Stomach smooth muscle (tissue), 2 donors: ENCODE results near the gene GDPD4.

Source experiments
- H3K27ac ChIP-seq: one replicate; pipeline ENCODE4 v1.7.0; 2013; ENCODE audit warnings: mild to moderate bottlenecking, low read length, inconsistent platforms
- H3K27me3 ChIP-seq, 2 donors: one replicate each; pipeline ENCODE4 v1.7.0; 2013; ENCODE audit warnings: low read length in 2 of 2; ENCODE audit not compliant: insufficient read depth in 2 of 2, control insufficient read depth in 1 of 2
- H3K36me3 ChIP-seq, 2 donors: one replicate each; pipeline ENCODE4 v1.7.0; 2013; ENCODE audit warnings: low read length in 2 of 2; ENCODE audit not compliant: control insufficient read depth in 2 of 2, insufficient read depth in 2 of 2
- H3K4me1 ChIP-seq: one replicate; pipeline ENCODE4 v1.7.0; 2013; ENCODE audit warnings: low read length; ENCODE audit not compliant: control insufficient read depth, insufficient read depth
- H3K4me3 ChIP-seq, 2 donors: one replicate each; pipeline ENCODE4 v1.7.0; 2013; ENCODE audit warnings: low read length in 2 of 2
- H3K9ac ChIP-seq, 2 donors: one replicate each; pipeline ENCODE4 v1.7.0; 2013; ENCODE audit warnings: low read length in 2 of 2, mild to moderate bottlenecking in 1 of 2
- H3K9me3 ChIP-seq, 2 donors: one replicate each; pipeline ENCODE4 v1.7.0; 2013; ENCODE audit warnings: low read length in 2 of 2; ENCODE audit not compliant: control insufficient read depth in 2 of 2
- donor health status: healthy.
- donor health status: Pancreatic carcinoma.

GDPD4 gene

DNA sequence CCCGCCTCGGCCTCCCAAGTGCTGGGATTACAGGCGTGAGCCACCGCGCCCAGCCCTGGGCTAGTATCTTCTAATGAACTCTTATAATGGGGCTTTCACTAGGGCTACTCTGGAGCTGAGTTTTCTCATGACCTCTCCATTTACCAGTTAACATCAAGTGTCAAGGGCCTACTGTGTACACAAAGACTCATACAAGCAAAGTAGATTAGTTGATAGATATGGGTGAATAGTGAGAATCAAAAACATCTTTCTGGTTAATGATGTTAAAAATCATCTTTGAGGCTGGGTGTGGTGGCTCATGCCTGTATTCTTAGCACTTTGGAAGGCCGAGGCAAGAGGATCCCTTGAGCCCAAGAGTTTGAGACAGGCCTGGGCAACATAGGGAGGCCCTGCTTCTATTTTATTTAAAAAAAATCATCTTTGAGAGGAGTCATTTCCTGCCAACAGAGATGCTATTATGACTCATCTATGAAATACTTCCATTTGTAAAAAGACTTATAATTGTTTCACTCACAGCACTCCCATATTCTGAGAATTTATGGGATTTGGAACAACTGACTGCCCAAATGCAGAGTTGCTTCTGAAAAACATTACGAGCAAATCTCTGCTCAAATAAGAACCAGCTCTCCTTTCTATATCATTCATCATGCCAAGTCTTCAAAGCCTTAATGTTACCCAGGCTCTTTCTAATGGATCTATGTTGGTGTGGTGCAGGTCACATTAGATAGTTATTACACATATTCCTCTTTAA lies 57.0 kb downstream of the GDPD4 start:
- Histone ChIP-seq H3K27ac (no peak overlapping the region), H3K4me1 (no peaks in the 10 kb centered on the region), H3K4me3 (no peak overlapping the region), H3K9me3 (peaks cover 0 to 3% of the 10 kb centered on the region in 2 donors), H3K36me3 (no peaks in the 10 kb centered on the region), H3K27me3 (no peaks in the 10 kb centered on the region), H3K9ac (no peak overlapping the region)

DNA sequence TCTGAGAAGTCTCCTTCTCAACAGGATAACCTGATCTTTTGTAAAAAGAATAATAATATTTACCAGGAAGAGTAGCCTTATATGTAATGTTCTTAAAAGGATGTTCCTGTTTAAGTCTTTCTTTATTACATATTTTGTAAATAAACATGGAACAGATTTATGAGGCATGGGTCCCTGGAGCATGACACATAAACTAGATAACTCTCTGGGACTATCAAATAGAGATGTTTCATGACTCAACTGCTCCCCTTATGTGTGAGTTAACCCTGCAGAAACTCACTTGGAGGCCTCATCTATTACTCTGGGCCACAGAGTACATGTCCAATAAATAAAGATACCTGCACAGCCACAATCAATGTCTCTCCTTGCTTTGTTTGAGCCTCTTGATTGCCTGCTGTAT lies 64.6 kb downstream of the GDPD4 start:
- H3K9ac ChIP-seq, result no peak overlapping the region
- no peak overlapping the region for H3K27ac ChIP-seq
- no peaks in the 10 kb centered on the region for H3K36me3 ChIP-seq
- H3K4me1 ChIP-seq, result no peaks in the 10 kb centered on the region
- H3K9me3 ChIP-seq, result peaks cover 0 to 4% of the 10 kb centered on the region in 2 donors
- H3K4me3 ChIP-seq, result no peak overlapping the region
- H3K27me3 ChIP-seq, result no peaks in the 10 kb centered on the region

DNA sequence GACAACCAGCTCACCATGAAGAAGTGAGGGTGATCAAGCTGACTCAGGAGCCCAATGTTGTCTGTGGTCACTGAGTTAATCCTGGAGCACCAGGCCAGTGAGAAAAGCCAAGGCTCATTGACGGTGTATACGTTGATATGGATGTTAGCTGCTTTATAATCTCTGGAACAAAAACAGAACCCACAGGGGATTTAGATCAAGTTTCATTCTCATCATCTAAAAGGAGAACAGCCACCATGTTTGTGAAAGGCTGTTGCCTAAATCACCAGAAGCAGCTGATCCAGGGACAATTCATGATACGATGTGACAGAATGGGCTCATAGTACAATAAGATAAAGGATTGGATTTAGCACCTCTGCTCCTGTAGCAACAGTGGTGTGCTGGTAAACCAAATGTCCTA lies 68.5 kb downstream of the GDPD4 start:
- no peaks in the 10 kb centered on the region for H3K36me3 ChIP-seq
- no peak overlapping the region for H3K27ac ChIP-seq
- H3K4me1 ChIP-seq, result no peaks in the 10 kb centered on the region
- no peaks in the 10 kb centered on the region for H3K27me3 ChIP-seq
- no peak overlapping the region for H3K4me3 ChIP-seq
- H3K9ac ChIP-seq, result no peak overlapping the region
- no peaks in the 10 kb centered on the region for H3K9me3 ChIP-seq

DNA sequence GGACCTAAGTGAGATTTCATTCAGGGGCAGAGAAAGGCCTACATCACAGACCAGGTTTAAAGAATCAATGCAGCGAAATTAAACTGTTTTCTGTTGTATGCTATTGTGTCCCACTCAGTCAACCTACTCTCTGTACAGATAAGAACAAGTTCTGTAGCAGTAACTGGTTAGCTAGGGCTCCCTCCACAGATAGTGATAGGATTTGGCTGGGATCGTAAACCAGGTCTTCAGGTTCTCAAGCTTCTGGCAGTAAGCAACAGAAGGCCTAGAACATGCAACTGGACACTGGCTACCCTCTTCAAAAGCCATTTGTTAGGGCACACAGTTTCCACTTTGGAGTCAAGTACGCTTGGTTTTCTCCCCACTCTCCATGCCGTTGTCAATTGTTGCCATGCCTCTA lies 69.2 kb downstream of the GDPD4 start:
- no peak overlapping the region for H3K27ac ChIP-seq
- no peak overlapping the region for H3K9ac ChIP-seq
- H3K36me3 ChIP-seq, result no peaks in the 10 kb centered on the region
- no peaks in the 10 kb centered on the region for H3K27me3 ChIP-seq
- H3K4me3 ChIP-seq, result no peak overlapping the region
- no peaks in the 10 kb centered on the region for H3K4me1 ChIP-seq
- H3K9me3 ChIP-seq, result no peaks in the 10 kb centered on the region

DNA sequence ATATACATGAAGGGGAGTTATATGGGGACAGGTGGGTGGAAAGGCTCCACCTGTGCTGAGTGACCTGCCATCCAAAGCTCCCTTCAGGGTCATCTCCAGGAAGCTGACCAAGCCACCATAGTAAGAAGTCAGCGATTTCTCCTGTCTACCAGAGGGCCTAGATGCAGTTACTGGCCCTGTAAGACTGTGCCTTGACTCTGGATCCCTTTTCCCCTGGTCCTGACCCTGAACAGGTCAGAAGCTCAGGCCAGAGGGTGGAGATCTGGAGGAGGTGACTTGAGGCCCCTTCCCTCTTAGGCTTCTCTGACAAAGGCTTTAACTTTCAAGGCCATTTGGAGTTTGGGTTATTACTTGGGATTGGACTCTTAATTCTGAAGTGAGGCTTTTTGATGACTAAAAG lies 69.7 kb downstream of the GDPD4 start:
- Histone ChIP-seq H3K36me3 (no peaks in the 10 kb centered on the region), H3K9ac (no peak overlapping the region), H3K27me3 (no peaks in the 10 kb centered on the region), H3K27ac (no peak overlapping the region), H3K4me1 (no peaks in the 10 kb centered on the region), H3K9me3 (no peaks in the 10 kb centered on the region), H3K4me3 (no peak overlapping the region)

DNA sequence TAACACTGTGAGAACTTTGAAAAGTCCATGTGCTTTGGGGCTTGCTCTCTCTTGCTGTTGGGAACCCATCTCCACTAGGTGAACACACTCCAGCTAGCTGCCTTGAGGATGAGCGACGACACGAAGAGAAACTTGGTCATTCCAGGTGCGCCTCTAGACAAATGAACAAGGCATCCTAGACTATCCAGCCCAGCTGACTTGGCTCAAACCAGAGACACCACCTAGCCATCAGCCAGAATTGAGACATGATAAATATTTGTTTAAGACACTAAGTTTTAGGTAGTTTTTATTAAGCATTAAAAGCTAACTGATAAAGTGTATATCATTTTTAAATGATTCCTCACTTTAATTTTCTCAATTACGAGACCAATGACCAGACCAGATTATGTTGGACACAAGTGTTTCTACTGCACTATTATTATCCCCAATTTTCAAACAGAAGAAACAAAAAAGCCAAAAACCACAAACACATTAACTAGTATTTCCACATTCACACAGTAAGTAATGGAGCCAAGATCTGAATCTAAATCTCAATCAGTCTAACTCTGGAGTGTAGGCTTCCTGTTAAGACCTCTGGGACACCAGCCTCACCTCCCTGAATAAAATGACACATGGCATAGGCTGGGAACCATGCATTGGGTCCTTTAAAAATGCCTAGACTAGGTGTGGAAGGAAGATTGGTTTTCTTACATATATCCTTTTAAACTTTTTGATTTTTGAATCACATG lies 70.4 kb downstream of the GDPD4 start:
- H3K36me3 ChIP-seq, result no peaks in the 10 kb centered on the region
- no peak overlapping the region for H3K4me3 ChIP-seq
- no peaks in the 10 kb centered on the region for H3K27me3 ChIP-seq
- no peak overlapping the region for H3K9ac ChIP-seq
- no peaks in the 10 kb centered on the region for H3K4me1 ChIP-seq
- H3K27ac ChIP-seq, result no peak overlapping the region
- no peaks in the 10 kb centered on the region for H3K9me3 ChIP-seq

DNA sequence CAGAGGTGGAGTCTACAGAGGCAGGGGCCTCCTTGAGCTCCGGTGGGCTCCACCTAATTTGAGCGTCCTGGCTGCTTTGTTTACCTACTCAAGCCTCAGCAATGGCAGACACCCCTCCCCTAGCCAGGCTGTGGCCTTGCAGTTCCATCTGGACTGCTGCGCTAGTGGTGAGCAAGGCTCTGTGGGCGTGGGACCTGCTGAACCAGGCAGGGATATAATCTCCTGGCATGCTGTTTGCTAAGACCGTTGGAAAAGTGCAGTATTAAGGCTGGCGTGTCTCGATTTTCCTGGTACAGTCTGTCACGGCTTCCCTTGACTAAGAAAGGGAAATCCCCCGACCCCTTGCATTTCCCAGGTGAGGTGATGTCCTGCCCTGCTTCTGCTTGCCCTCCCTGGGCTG lies 77.7 kb downstream of the GDPD4 start:
- H3K9ac ChIP-seq, result no peak overlapping the region
- no peaks in the 10 kb centered on the region for H3K4me1 ChIP-seq
- no peak overlapping the region for H3K4me3 ChIP-seq
- no peaks in the 10 kb centered on the region for H3K9me3 ChIP-seq
- H3K36me3 ChIP-seq, result no peaks in the 10 kb centered on the region
- H3K27ac ChIP-seq, result no peak overlapping the region
- no peaks in the 10 kb centered on the region for H3K27me3 ChIP-seq

DNA sequence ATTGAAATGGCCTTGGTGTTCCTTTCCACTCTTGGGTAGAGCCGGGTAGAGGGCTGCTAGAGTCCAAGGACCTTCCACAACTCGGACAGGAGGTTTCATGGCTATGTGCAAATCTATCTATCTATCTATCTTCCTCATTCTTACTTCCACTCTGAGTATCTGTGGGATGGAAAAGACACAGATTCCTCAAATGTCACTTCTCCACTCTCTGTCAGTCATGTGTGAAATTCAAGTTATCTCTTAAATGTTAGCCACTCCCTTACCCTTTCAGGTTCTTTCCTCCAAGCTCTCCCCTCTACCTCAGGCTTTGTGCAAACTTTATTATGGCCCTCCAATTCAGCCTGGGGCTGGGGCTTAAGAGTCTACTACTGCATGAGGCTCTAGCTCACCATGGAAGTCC lies 84.3 kb downstream of the GDPD4 start:
- Histone ChIP-seq H3K9me3 (no peaks in the 10 kb centered on the region), H3K9ac (no peak overlapping the region), H3K36me3 (no peaks in the 10 kb centered on the region), H3K4me3 (no peak overlapping the region), H3K27me3 (no peaks in the 10 kb centered on the region), H3K27ac (no peak overlapping the region), H3K4me1 (no peaks in the 10 kb centered on the region)

DNA sequence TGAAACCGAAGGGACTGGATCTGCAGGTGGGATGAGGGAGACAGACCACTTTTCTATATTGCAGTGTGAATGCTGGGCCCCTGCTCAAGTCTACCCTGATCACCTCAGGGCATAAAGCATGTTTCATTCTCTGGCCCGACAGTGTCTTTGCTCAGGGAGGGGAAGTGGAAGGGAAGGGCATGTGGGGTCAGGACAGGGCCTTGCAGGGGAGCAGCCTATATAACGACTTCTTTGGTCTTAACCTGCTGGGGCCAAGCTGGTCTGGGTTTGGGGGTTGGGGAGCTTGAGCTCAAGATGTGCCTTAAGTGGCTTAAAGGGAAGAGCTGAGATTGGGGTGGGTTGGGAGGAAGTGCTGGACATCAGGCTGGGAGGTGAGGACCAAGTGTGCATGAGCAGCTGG lies 86.4 kb downstream of the GDPD4 start:
- Histone ChIP-seq H3K9me3 (no peaks in the 10 kb centered on the region), H3K27me3 (no peaks in the 10 kb centered on the region), H3K9ac (no peak overlapping the region), H3K36me3 (no peaks in the 10 kb centered on the region), H3K4me3 (no peak overlapping the region), H3K27ac (no peak overlapping the region), H3K4me1 (no peaks in the 10 kb centered on the region)

DNA sequence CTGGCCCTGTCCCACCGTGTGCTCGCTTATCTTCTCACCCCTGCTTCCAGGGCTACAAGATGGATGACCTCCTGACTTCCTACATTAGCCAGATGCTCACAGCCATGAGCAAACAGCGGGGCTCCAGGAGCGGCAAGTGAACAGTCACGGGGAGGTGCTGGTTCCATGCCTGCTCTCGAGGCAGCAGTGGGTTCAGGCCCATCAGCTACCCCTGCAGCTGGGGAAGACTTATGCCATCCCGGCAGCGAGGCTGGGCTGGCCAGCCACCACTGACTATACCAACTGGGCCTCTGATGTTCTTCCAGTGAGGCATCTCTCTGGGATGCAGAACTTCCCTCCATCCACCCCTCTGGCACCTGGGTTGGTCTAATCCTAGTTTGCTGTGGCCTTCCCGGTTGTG lies 86.9 kb downstream of the GDPD4 start:
- H3K36me3 ChIP-seq, result no peaks in the 10 kb centered on the region
- H3K4me3 ChIP-seq, result no peak overlapping the region
- no peaks in the 10 kb centered on the region for H3K27me3 ChIP-seq
- H3K9me3 ChIP-seq, result no peaks in the 10 kb centered on the region
- H3K4me1 ChIP-seq, result no peaks in the 10 kb centered on the region
- no peak overlapping the region for H3K27ac ChIP-seq
- H3K9ac ChIP-seq, result no peak overlapping the region
